HUES64 (cell line): ENCODE measurements around the gene GNG14.

Source experiments
- H3K27ac ChIP-seq: 2 replicates; pipeline ENCODE4 v1.7.0; 2013; ENCODE audit warnings: low read depth, low read length, inconsistent platforms
- H3K27me3 ChIP-seq: 2 replicates; pipeline ENCODE4 v1.6.1; 2013; ENCODE audit warnings: mild to moderate bottlenecking, low read length; ENCODE audit not compliant: insufficient read depth
- H3K36me3 ChIP-seq: 2 replicates; pipeline ENCODE4 v1.6.1; 2013; ENCODE audit warnings: mild to moderate bottlenecking, low read length; ENCODE audit not compliant: insufficient read depth
- H3K4me1 ChIP-seq: 2 replicates; pipeline ENCODE4 v1.6.1; 2013; ENCODE audit warnings: mild to moderate bottlenecking, low read length, moderate library complexity; ENCODE audit not compliant: insufficient read depth
- H3K4me3 ChIP-seq: 2 replicates; pipeline ENCODE4 v1.5.1; 2013; ENCODE audit warnings: mild to moderate bottlenecking, low read length, moderate library complexity
- H3K9ac ChIP-seq: 2 replicates; pipeline ENCODE4 v1.6.1; 2013; ENCODE audit warnings: mild to moderate bottlenecking, low read depth, low read length
- H3K9me3 ChIP-seq: 2 replicates; pipeline ENCODE4 v1.6.1; 2013; ENCODE audit warnings: low read depth, low read length; ENCODE audit not compliant: insufficient read depth
- WGBS: fragments of 150-250, 120-280 bp; methylation state at CpG from one replicate; pipeline ENCODE4 v1.1.7; 2013; ENCODE audit warnings: missing lambda C conversion rate; 5-methylcytosine and 5-hydroxymethylcytosine counted together

Gene GNG14

GRCh38 chr19:12727745-12728433 lies 40.1 kb downstream of the GNG14 start:
- Histone ChIP-seq H3K9ac (no peak overlapping the region), H3K27me3 (no peaks in the 10 kb centered on the region), H3K27ac (no peak overlapping the region), H3K36me3 (peaks cover 30% of the 10 kb centered on the region), H3K4me3 (no peak overlapping the region), H3K4me1 (peaks cover 4% of the 10 kb centered on the region), H3K9me3 (no peaks in the 10 kb centered on the region)
- 95% methylated on average over 9 of the region's 9 CpGs for WGBS

- H3K4me1 ChIP-seq, result peaks cover 8% of the 10 kb centered on the region
- H3K27ac ChIP-seq, result no peak overlapping the region
- no peaks in the 10 kb centered on the region for H3K27me3 ChIP-seq
- H3K9me3 ChIP-seq, result no peaks in the 10 kb centered on the region
- 98% methylated on average over 3 of the region's 3 CpGs for WGBS
- no peak overlapping the region for H3K9ac ChIP-seq
- peaks cover 30% of the 10 kb centered on the region for H3K36me3 ChIP-seq
- no peak overlapping the region for H3K4me3 ChIP-seq
Measured at GRCh38 chr19:12730064-12730463, 42.3 kb downstream of the GNG14 start.

GRCh38 chr19:12731337-12731736 lies 43.5 kb downstream of the GNG14 start:
- peaks cover 8% of the 10 kb centered on the region for H3K4me1 ChIP-seq
- 96% methylated on average over 24 of the region's 24 CpGs for WGBS
- H3K27ac ChIP-seq, result no peak overlapping the region
- H3K9me3 ChIP-seq, result no peaks in the 10 kb centered on the region
- H3K36me3 ChIP-seq, result peaks cover 30% of the 10 kb centered on the region
- H3K9ac ChIP-seq, result no peak overlapping the region
- H3K4me3 ChIP-seq, result no peak overlapping the region
- no peaks in the 10 kb centered on the region for H3K27me3 ChIP-seq

GRCh38 chr19:12733369-12734214 lies 45.8 kb downstream of the GNG14 start:
- WGBS, result 0% methylated on average over 11 of the region's 15 CpGs
- Histone ChIP-seq H3K4me3 (peak overlapping the region; percentile 92), H3K9ac (peak overlapping the region; percentile 98), H3K27me3 (no peaks in the 10 kb centered on the region), H3K27ac (peak overlapping the region; percentile 90), H3K9me3 (no peaks in the 10 kb centered on the region), H3K4me1 (peaks cover 5% of the 10 kb centered on the region; the same call in 1 of the 2 replicates), H3K36me3 (peaks cover 32% of the 10 kb centered on the region)

GRCh38 chr19:12736995-12737834 lies 49.4 kb downstream of the GNG14 start, which contains the start of gene GET3:
Gene GET3 (plus strand): TSS chr19:12737497. CDS start chr19:12737506, 9 bp downstream.
- under 1% methylated on average over 29 of the region's 29 CpGs for WGBS
- Histone ChIP-seq H3K27me3 (no peaks in the 10 kb centered on the region), H3K4me1 (peaks cover 5% of the 10 kb centered on the region; the same call in 1 of the 2 replicates), H3K9me3 (no peaks in the 10 kb centered on the region), H3K9ac (peak within 1 kb of the TSS; percentile 84), H3K27ac (peak within 1 kb of the TSS; percentile 89), H3K4me3 (peak within 1 kb of the TSS; percentile 81), H3K36me3 (peaks cover 21% of the 10 kb centered on the region)

GRCh38 chr19:12737835-12738351 lies 50.1 kb downstream of the GNG14 start:
- Histone ChIP-seq H3K4me1 (peaks cover 4% of the 10 kb centered on the region; the same call in 1 of the 2 replicates), H3K36me3 (peaks cover 21% of the 10 kb centered on the region), H3K4me3 (peak overlapping the region; percentile 81), H3K9ac (peak overlapping the region; percentile 84), H3K9me3 (no peaks in the 10 kb centered on the region), H3K27ac (peak overlapping the region; percentile 89), H3K27me3 (no peaks in the 10 kb centered on the region)
- WGBS, result 19% methylated on average over 13 of the region's 13 CpGs
